ENCODE data around the gene SLC9A5. TPM values are rescaled to one million over a fixed set of nuclear protein-coding genes. Genes with fewer than 3 reads are reported as not detected.
A peak's percentile ranks its signal among the peaks of the same experiment; 100 is the strongest.

The SLC9A5 gene
- total RNA-seq, 1 experiment from 2014 or later = 1.6 TPM

DNA sequence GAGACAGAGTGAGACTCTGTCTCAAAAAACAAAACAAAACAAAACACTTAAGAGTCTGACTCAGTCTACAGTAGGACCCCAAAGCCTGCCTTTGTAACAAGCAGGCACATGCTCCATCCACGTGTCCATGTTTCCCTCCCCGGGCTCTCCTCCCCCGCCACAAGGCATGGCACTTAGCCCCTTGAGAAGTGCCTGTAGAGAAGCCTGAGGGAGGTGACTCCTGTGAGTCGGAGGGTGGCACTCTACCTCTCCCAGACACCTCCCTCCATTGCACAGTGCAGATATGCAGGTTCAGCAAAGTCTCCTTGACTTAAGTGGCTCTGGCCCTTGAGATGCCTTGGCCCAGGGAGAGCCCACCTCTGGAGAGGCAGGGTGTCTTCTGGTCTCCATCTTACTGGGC, 8.3 kb upstream of the SLC9A5 start:
- H3K27ac ChIP-seq = peak overlapping the region; percentile 88
- no peak overlapping the region for H3K4me3 ChIP-seq
- no peaks in the 10 kb centered on the region for H3K27me3 ChIP-seq (replicated peaks)
- H3K4me1 ChIP-seq (replicated peaks) = peaks cover 51% of the 10 kb centered on the region
- no peaks in the 10 kb centered on the region for H3K9me3 ChIP-seq (replicated peaks)
- peak; percentile 84 for DNase-seq (ENCODE audit: low read depth in 1 of 2, low spot score in 2 of 2)
- peaks cover 43% of the 10 kb centered on the region for H3K36me3 ChIP-seq

DNA sequence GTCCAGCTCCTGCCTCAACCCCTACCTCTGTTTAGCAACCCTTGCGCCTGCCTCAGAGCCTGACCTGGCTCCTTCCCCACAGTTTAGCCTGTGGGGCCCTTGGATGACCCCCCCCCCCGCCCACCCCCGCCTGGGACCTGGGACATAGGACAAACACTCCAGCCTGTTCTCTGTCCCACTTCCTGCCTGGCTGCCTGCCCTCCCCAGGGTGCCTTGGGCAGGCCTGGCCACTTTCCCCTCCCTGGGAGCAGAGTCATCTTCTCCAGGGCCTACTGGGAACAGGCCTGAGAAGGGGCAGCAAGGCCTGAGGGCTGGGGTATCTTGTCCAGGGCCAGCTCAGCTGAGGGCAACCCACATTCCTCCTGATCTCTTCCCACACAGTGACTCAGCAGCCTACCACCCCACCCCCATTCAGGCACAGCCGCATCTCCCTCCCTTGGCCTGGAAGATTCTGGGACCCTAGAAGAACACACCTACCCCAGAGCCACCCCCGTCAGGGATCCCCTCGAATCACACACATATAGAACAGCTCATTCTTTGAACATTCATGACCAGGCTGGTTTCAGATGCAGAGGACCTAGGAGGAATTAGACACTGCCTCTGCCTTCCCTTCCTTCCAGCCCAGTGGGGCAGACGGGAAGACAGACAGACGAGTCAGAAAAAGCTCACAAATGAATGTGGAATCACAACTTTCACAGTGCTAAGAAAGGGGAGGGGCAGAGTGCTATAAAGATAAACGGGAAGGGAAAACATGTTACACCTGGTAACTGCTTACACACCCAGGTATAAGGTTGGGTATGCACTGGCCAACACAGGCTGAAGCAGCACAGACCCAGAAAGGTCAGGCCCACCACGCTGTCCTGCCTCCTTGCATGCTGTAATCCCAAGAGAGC, 7.5 kb upstream of the SLC9A5 start:
- DNase-seq (ENCODE audit: low read depth in 1 of 2, low spot score in 2 of 2) = peak; percentile 86 to 93
- peaks cover 58% of the 10 kb centered on the region for H3K4me1 ChIP-seq (replicated peaks)
- no peaks in the 10 kb centered on the region for H3K27me3 ChIP-seq (replicated peaks)
- H3K9me3 ChIP-seq (replicated peaks) = no peaks in the 10 kb centered on the region
- peak overlapping the region; percentile 88 for H3K27ac ChIP-seq
- H3K4me3 ChIP-seq = no peak overlapping the region
- H3K36me3 ChIP-seq = peaks cover 40% of the 10 kb centered on the region

DNA sequence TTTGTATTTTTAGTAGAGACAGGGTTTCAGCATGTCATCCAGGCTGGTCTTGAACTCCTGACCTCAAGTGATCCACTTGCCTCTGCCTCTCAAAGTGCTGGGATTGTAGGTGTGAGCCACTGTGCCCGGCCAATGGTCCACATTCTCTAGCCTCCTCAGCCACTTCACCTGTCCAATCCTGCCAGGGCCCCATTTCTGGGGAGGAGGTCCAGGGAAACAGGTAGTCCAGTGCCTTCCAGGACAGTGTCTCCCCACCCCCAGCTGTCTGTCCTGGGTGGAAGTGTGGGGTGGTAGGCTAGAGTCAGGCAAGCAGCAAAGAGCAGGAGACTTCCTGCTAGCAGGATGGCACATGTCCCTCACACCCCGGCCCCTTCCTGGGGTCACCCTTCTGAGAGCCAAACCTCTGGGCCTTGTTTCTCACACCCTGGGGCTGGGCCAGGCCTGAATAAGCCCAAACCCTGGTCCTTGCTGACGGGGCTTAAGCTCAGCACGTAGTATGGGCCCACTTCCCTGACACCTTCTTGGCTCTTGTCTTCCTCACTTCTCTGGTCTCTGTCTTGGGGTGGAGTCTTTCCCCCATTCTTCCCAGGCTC, 6.5 kb upstream of the SLC9A5 start:
- Histone ChIP-seq H3K4me1 (replicated peaks) (peaks cover 66% of the 10 kb centered on the region), H3K36me3 (peaks cover 32% of the 10 kb centered on the region), H3K27ac (peak overlapping the region; percentile 88), H3K9me3 (replicated peaks) (no peaks in the 10 kb centered on the region), H3K27me3 (replicated peaks) (no peaks in the 10 kb centered on the region), H3K4me3 (no peak overlapping the region)
- no peak for DNase-seq (ENCODE audit: low read depth in 1 of 2, low spot score in 2 of 2)

DNA sequence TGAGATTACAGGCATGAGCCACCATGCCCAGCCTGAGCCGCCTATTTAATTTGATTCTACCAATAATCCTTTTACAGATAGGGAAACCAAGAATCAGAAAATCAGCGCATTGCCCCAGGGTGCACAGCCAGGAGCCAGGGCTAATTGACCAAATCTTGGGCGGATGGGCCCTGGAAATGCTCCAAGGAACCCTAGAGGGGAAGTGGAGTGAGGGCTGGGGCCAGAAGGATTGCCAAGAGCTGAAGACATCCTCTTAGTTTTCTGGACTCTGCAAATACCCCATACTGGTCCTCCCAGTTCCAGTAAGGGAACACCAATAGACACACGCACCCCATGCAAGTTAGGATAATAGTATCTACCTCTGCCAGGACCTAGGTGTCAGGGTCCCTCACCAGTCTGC, 5.3 kb upstream of the SLC9A5 start:
- peaks cover 77% of the 10 kb centered on the region for H3K4me1 ChIP-seq (replicated peaks)
- no peak for DNase-seq (ENCODE audit: low read depth in 1 of 2, low spot score in 2 of 2)
- H3K27me3 ChIP-seq (replicated peaks) = no peaks in the 10 kb centered on the region
- no peak overlapping the region for H3K4me3 ChIP-seq
- peaks cover 24% of the 10 kb centered on the region for H3K36me3 ChIP-seq
- no peaks in the 10 kb centered on the region for H3K9me3 ChIP-seq (replicated peaks)
- peak overlapping the region; percentile 73; the same call in 1 of the 2 replicates for H3K27ac ChIP-seq

DNA sequence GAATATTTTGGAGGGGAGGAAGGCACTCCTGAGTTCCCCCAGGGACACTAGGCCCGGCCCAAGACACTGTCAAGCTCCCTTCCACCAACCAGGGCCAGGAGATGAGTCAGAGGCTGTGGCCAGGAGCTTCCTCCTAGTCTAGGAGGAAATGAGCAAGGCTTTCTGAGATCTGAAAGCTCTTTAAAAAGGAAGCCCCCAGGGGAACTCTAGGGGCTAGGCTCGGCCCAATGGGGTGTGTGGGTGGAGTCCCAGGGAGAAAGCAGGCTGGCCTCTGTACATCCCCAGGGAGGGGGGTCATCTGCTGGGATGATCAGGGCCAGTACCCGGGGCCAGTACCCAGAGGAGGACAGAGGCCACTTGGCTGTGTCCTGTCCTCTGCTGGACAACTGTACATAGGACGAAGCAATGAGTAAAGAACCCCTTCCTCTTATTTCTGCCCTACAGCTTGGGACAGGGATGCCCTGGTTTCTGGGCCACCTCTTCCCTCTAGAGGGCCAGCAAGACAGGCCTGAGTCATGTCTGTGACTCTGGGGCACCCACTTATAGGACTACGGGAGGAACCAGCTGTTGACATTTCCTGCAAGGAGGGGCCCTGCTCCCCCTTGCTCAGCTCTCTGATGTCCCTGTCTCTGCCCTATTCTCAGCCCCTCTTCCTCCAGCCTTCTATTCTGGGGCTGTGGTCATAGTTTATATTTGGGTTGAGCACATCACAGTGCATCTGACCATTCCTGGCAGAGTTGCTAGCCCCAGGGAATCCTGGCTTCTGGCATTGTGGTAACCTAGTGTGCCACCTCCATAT, 4.2 kb upstream of the SLC9A5 start:
- no peaks in the 10 kb centered on the region for H3K9me3 ChIP-seq (replicated peaks)
- H3K4me1 ChIP-seq (replicated peaks) = peaks cover 87% of the 10 kb centered on the region
- no peak overlapping the region for H3K4me3 ChIP-seq
- peak overlapping the region; percentile 73 for H3K27ac ChIP-seq
- no peaks in the 10 kb centered on the region for H3K27me3 ChIP-seq (replicated peaks)
- DNase-seq (ENCODE audit: low read depth in 1 of 2, low spot score in 2 of 2) = peak; percentile 87 to 92
- H3K36me3 ChIP-seq = peaks cover 13% of the 10 kb centered on the region

DNA sequence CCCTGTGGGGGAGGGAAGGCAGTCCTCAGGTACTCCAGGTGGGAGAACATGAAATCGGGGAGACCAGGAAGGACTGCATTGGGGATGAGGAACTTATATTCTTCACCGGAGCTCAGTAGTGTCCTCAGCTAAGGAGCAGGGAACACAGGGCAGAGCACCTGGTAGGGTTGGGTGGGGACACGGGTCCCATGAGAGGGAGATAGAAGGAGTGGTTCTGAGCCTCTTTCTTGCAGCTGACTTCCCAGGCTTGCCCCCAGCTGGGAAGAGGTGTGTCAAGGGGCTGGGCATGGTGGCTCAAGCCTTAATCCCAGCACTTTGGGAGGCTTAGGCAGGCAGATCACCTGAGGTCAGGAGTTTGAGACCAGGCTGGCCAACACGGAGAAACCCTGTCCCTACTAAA, 3.6 kb upstream of the SLC9A5 start:
- Histone ChIP-seq H3K27ac (peak overlapping the region; percentile 73; the same call in 1 of the 2 replicates), H3K27me3 (replicated peaks) (no peaks in the 10 kb centered on the region), H3K4me3 (no peak overlapping the region), H3K36me3 (peaks cover 7% of the 10 kb centered on the region), H3K9me3 (replicated peaks) (no peaks in the 10 kb centered on the region), H3K4me1 (replicated peaks) (peaks cover 86% of the 10 kb centered on the region)
- DNase-seq (ENCODE audit: low read depth in 1 of 2, low spot score in 2 of 2) = no peak

DNA sequence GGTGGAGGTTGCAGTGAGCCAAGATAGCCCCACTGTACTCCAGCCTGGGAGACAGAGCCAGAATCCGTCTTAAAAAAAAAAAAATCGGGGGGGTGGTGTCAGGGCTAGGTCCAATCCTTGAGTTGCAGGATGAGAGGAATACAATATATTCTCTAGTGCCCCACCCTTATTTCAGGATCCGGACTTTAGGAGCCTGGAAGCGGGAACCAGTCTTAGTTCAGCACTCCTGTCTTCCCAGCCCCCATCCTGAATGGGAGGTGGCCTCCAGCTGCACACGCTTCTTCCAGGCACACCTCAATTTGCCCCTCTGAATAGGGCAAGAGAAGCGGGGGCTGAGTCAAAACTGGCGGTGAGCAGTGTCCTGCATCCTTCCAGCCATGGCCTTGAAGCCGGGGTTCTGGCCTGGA, 3.1 kb upstream of the SLC9A5 start:
- Histone ChIP-seq H3K9me3 (replicated peaks) (no peaks in the 10 kb centered on the region), H3K4me1 (replicated peaks) (peaks cover 81% of the 10 kb centered on the region), H3K4me3 (peak overlapping the region; percentile 50), H3K36me3 (peaks cover 6% of the 10 kb centered on the region; the same call in 1 of the 2 replicates), H3K27ac (peak overlapping the region; percentile 45), H3K27me3 (replicated peaks) (no peaks in the 10 kb centered on the region)
- no peak for DNase-seq (ENCODE audit: low read depth in 1 of 2, low spot score in 2 of 2)

DNA sequence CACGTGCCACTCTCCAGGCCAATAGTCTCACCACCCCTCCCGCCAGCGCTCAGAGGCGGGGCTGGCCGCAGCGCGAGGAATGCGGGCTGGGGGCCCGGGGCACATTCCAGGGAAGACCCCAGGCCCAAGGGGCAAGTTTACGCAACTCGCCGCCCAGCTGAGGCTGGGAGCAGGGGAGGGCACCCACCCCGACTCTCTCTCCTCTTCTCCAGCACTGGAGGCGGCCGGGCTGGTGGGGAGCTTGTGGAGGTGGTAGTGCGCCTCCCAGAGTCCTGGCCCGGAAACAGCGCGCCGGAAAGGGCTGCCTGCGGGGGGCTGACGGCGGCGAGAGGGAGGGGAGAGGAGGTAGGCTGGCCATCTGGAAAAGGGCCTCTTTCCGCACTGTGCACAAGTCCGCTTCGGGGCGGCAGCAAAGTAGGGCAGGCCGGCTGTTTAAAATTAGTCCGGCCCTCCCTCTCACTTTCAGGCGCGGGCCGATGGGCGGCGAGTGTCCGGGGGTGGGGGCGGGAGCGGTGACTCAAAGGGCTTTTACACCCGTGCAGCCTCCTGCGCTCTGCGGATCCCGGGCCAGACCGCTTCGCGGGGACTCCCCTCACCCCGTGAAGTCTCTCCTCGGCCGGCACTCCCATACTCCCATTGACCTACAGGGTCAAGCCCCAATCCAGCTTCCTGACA, 2.6 kb upstream of the SLC9A5 start:
- Histone ChIP-seq H3K27ac (peak overlapping the region; percentile 45), H3K4me1 (replicated peaks) (peaks cover 75% of the 10 kb centered on the region)

DNA sequence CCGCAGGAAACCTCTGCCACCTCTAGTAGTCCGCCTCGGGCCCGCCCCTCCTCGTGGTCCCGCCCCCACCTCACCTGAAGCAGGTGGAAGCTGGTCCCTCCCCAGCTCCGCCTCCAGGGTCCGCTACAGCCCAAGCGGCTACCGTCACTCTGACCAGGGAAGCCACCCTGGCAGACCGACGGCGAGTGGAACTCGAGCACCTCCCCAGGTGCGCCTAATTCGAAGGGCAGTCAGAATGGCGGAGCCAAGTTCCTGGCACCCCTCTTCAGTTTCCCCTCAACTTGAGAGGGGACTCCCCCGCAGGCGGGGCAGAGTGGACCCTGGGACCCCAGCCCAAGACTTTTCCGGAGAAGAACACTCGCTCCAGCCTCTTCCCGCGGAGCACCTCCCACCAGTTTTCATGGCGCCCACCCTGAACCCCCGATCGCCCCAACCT, 2.0 kb upstream of the SLC9A5 start:
- H3K4me1 ChIP-seq (replicated peaks) = peaks cover 70% of the 10 kb centered on the region

More for the DNA sequence above, 2.6 kb upstream of the SLC9A5 start:
- DNase-seq (ENCODE audit: low read depth in 1 of 2, low spot score in 2 of 2) = peak; percentile 82 to 87
- H3K27me3 ChIP-seq (replicated peaks) = no peaks in the 10 kb centered on the region
- H3K9me3 ChIP-seq (replicated peaks) = no peaks in the 10 kb centered on the region
- H3K36me3 ChIP-seq = peaks cover 6% of the 10 kb centered on the region; the same call in 1 of the 2 replicates
- H3K4me3 ChIP-seq = peak overlapping the region; percentile 50

DNA sequence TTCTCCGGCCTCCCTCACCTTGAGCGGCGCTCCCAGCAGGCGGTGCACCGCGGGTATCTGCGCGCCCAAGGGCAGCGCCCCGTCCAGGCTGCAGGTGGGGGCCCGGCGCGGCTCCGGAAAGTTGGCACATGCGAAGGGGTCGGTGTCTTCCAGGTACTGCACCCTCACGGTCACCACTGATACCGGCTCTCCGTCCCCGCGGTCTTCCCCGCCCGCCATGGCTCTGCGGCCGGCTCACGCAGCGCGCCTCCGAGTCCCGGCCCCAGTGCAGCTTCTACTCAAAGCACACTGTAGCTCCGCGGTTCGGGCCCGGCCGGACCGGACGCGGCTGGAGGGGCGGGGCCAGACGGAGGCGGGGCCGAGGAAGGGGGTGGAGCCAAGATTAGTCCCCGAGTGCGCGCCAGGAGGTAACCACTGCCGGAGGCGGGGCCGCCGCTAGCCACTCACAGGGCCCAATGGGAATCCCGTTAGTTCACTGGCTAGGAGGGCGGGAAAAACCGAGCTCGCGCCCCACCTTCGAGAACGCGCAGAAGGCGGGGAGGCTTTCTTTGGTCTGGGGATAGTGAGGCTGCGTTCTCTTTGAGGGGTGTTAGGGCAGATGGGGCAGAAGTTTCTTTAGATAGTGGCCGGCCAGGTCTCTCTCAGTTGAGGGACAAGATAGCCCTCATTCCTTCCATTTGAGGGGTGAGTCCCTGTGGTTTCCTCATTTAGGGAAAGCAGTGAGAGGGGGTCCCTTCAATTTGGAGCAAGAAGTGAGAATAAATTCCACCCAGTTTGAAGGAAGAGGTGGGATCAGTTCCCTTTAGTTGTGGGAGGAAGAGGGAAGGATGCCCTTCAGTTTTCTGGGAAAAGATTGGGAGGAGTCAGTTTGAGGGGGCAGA, 1.3 kb upstream of the SLC9A5 start, which contains the start of gene FHOD1:
FHOD1 (minus strand) TSS at position 290 of the 881 bp plus-strand sequence; CDS start at position 219, 71 bp downstream.
- Histone ChIP-seq H3K4me1 (replicated peaks) (peaks cover 63% of the 10 kb centered on the region), H3K27ac (peak within 1 kb of the TSS; percentile 40), H3K4me3 (peak within 1 kb of the TSS; percentile 50), H3K9me3 (replicated peaks) (no peaks in the 10 kb centered on the region), H3K27me3 (replicated peaks) (no peaks in the 10 kb centered on the region), H3K36me3 (no peaks in the 10 kb centered on the region)
- DNase-seq (ENCODE audit: low read depth in 1 of 2, low spot score in 2 of 2) = peak; percentile 89 to 98

More for the DNA sequence above, 2.0 kb upstream of the SLC9A5 start:
- H3K9me3 ChIP-seq (replicated peaks) = no peaks in the 10 kb centered on the region
- H3K36me3 ChIP-seq = peaks cover 2% of the 10 kb centered on the region; the same call in 1 of the 2 replicates
- no peaks in the 10 kb centered on the region for H3K27me3 ChIP-seq (replicated peaks)
- no peak for DNase-seq (ENCODE audit: low read depth in 1 of 2, low spot score in 2 of 2)
- no peak overlapping the region for H3K27ac ChIP-seq
- peak overlapping the region; percentile 50 for H3K4me3 ChIP-seq

DNA sequence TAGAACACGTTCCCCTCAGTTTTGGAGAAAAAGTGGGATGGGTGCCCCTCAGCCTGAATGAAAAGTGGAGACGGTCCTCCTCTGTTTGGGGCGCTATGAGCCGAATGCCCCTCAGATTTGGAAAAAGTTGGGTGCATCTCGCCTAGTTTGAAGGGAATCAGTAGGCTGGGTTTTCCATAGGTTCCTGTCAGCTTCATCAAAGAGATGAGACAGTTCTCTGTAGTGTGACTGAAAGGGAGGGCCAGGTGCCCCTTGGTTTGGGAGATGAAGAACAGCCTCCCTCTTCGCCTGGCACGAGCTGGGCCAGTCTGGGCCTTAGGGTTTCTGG, 742 bp upstream of the SLC9A5 start:
- Histone ChIP-seq H3K36me3 (no peaks in the 10 kb centered on the region), H3K9me3 (replicated peaks) (no peaks in the 10 kb centered on the region), H3K27me3 (replicated peaks) (no peaks in the 10 kb centered on the region), H3K4me3 (peak overlapping the region; percentile 50), H3K27ac (no peak overlapping the region), H3K4me1 (replicated peaks) (peaks cover 63% of the 10 kb centered on the region)
- DNase-seq (ENCODE audit: low read depth in 1 of 2, low spot score in 2 of 2) = peak in 1 of 2 experiments; percentile 41
